GM12892 (cell line): ENCODE measurements around the gene GLRX.

Experiments
- POLR2A ChIP-seq: IDR thresholded peaks from 2 replicates; pipeline ENCODE4 v1.6.1; 2011; ENCODE audit warnings: low read depth, low read length, control low read depth
- POLR2AphosphoS5 ChIP-seq: IDR thresholded peaks from 2 replicates; pipeline ENCODE4 v1.6.1; 2011; ENCODE audit warnings: low read depth, low read length, control low read depth

- TF ChIP-seq POLR2AphosphoS5 (no peak), POLR2A (no peak)
These were observed 22.9 kb upstream of the GLRX start for GRCh38 chr5:95845391-95845790.
